ENCODE measurements around the gene LRCOL1.
A peak's percentile ranks its signal among the peaks of the same experiment; 100 is the strongest.
"Not testable (repeated sequence)": the region's sequence is repeated elsewhere in the genome, so short reads cannot be mapped to it uniquely, and the experiment has no call there.

The LRCOL1 gene

GRCh38 chr12:132600048-132601032 lies 10.0 kb downstream of the LRCOL1 start:
- TF ChIP-seq JUND (IDR thresholded peaks at IDR 0.05; ENCODE audit: low read depth) = no peak
- DNase-seq (ENCODE audit: low read depth in 1 of 2, low spot score in 1 of 2) = peak; percentile 85 to 91
- in situ Hi-C loops (cut with HindIII; ENCODE audit: low pct_unique_long_range_greater_than_20kb, low sequenced_read_pairs) = no loop called here

- DNase-seq (ENCODE audit: low read depth in 1 of 2, low spot score in 1 of 2); in situ Hi-C loops (cut with HindIII; ENCODE audit: low pct_unique_long_range_greater_than_20kb, low sequenced_read_pairs): not testable (repeated sequence)
These were observed 10.9 kb downstream of the LRCOL1 start for GRCh38 chr12:132599502-132599901.

DNA sequence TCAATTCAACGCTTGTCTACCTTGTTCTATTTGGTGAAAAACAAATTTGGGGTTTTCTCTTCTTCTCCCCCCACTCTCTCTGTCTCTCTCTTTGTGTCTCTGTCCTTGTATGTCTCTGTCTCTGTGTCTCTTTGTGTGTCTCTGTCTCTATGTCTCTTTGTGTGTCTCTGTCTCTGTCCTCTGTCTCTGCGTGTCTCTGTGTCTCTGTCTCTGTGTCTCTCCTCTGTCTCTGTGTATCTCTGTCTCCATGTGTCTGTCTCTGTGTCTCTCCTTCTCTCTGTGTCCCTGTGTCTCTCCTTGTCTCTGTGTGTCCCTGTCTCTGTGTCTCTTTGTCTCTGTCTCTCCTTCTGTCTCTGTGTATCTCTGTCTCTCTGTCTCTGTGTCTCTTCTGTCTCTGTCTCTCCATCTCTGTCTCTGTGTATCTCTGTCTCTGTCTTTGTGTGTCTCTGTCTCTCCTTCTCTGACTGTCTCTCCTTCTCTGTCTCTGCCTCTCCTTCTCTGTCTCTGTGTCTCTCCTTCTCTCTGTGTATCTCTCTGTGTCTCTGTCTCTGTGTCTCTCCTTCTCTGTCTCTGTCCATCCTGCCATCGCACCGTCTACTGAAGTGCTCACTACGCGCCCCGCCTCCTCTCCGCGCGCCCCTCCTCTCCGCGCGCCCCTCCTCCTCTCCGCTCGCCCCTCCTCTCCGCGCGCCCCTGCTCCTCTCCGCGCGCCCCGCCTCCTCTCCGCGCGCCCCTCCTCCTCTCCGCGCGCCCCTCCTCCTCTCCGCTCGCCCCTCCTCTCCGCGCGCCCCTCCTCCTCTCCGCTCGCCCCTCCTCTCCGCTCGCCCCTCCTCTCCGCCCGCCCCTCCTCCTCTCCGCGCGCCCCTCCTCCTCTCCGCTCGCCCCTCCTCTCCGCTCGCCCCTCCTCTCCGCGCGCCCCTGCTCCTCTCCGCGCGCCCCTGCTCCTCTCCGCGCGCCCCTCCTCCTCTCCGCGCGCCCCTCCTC lies 12.8 kb downstream of the LRCOL1 start:
- in situ Hi-C loops (cut with HindIII; ENCODE audit: low pct_unique_long_range_greater_than_20kb, low sequenced_read_pairs) = no loop called here
- TF ChIP-seq JUND (IDR thresholded peaks at IDR 0.05; ENCODE audit: low read depth) = no peak
- DNase-seq (ENCODE audit: low read depth in 1 of 2, low spot score in 1 of 2) = peak in 1 of 2 experiments; percentile 56

DNA sequence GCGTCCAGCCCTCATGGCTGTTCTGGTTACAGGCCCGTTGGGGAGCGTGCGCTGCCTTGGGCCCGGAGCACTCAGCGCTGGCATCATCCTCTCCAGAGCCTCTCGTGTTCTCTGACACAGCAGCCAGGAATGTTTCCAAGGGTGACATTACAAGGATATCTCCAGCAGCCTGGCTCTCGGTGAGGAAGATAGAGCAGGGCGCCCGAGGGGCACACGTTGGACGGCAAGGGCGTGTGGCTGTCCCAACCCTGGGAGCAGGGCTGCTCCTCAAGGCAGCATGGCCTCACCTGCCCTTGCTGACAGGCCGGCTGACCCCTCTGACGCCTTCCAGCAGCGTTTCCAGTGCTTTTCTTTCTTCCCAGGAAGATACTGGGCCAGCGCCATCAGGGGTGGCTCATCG lies 14.4 kb downstream of the LRCOL1 start:
- DNase-seq (ENCODE audit: low read depth in 1 of 2, low spot score in 1 of 2) = no peak

DNA sequence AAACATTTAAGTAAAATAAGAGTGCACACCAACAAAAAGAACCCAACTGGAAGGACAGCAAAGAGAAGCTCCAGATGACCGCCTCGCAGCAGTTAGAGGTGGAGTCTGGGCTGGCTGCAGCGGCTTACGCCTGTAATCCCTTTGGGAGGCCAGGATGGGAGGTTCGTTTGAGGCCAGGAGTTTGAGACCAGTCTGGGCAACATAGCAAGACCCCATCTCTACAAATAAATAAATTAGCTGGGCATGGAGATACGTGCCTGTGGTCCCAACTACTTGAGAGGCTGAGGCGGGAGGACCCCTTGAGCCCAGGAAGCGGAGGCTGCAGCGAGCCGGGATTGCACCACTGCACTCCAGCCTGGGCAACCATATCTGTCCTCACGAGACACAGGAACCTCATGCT lies 15.2 kb downstream of the LRCOL1 start:
- DNase-seq (ENCODE audit: low read depth in 1 of 2, low spot score in 1 of 2) = no peak
- in situ Hi-C loops (cut with HindIII; ENCODE audit: low pct_unique_long_range_greater_than_20kb, low sequenced_read_pairs) = no loop called here
- no peak for TF ChIP-seq JUND (IDR thresholded peaks at IDR 0.05; ENCODE audit: low read depth)

More for the DNA sequence above, 14.4 kb downstream of the LRCOL1 start:
- TF ChIP-seq JUND (IDR thresholded peaks at IDR 0.05; ENCODE audit: low read depth) = no peak
- in situ Hi-C loops (cut with HindIII; ENCODE audit: low pct_unique_long_range_greater_than_20kb, low sequenced_read_pairs) = no loop called here

DNA sequence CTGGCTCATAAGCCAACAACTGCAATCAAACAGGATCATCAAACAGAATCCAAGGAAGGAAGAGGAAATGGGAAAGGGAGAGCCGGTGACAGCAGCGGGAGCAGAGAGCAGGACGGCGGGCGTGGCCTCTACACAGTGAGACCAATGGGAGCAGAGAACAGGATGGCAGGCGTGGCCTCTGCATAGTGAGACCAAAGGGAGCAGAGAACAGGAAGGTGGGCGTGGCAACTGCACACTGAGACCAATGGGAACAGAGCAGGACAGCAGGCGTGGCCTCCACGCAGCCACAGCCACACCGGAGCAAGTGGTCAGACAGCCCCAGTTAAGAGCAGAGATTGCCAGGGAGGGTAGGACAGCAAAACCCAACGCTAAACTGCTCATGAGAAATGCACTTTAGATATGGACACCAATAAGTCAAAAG lies 16.4 kb downstream of the LRCOL1 start:
- DNase-seq (ENCODE audit: low read depth in 1 of 2, low spot score in 1 of 2) = peak; percentile 100
- TF ChIP-seq JUND (IDR thresholded peaks at IDR 0.05; ENCODE audit: low read depth) = no peak
- in situ Hi-C loops (cut with HindIII; ENCODE audit: low pct_unique_long_range_greater_than_20kb, low sequenced_read_pairs) = no loop called here

GRCh38 chr12:132593521-132593920 lies 16.9 kb downstream of the LRCOL1 start:
- in situ Hi-C loops (cut with HindIII; ENCODE audit: low pct_unique_long_range_greater_than_20kb, low sequenced_read_pairs) = no loop called here
- no peak for TF ChIP-seq JUND (IDR thresholded peaks at IDR 0.05; ENCODE audit: low read depth)
- no peak for DNase-seq (ENCODE audit: low read depth in 1 of 2, low spot score in 1 of 2)

- no peak for TF ChIP-seq JUND (IDR thresholded peaks at IDR 0.05; ENCODE audit: low read depth)
- in situ Hi-C loops (cut with HindIII; ENCODE audit: low pct_unique_long_range_greater_than_20kb, low sequenced_read_pairs) = no loop called here
- no peak for DNase-seq (ENCODE audit: low read depth in 1 of 2, low spot score in 1 of 2)
These were observed 17.3 kb downstream of the LRCOL1 start for GRCh38 chr12:132593071-132593470.

- in situ Hi-C loops (cut with HindIII; ENCODE audit: low pct_unique_long_range_greater_than_20kb, low sequenced_read_pairs) = no loop called here
- DNase-seq (ENCODE audit: low read depth in 1 of 2, low spot score in 1 of 2) = no peak
- no peak for TF ChIP-seq JUND (IDR thresholded peaks at IDR 0.05; ENCODE audit: low read depth)
These were observed 18.0 kb downstream of the LRCOL1 start for GRCh38 chr12:132592282-132592970.

GRCh38 chr12:132591107-132591935 lies 19.1 kb downstream of the LRCOL1 start:
- DNase-seq (ENCODE audit: low read depth in 1 of 2, low spot score in 1 of 2) = no peak
- no peak for TF ChIP-seq JUND (IDR thresholded peaks at IDR 0.05; ENCODE audit: low read depth)
- in situ Hi-C loops (cut with HindIII; ENCODE audit: low pct_unique_long_range_greater_than_20kb, low sequenced_read_pairs) = no loop called here
